Measurements from ENCODE around the gene MED13L. TPM values are rescaled to one million over a fixed set of nuclear protein-coding genes. Genes with fewer than 3 reads are reported as not detected.
"Not testable (repeated sequence)": the region's sequence is repeated elsewhere in the genome, so short reads cannot be mapped to it uniquely, and the experiment has no call there.

MED13L gene
- total and polyA plus RNA-seq, 2 donors (not counting 1 experiment from before 2014, with no cell fraction given), result 20.3 to 207 TPM

- POLR2A ChIA-PET, result no interaction called here
- Histone ChIP-seq H2AFZ (ENCODE audit: insufficient read depth, low read depth, low read length, poor library complexity, severe bottlenecking) (no peak overlapping the region), H3K4me1 (ENCODE audit: control insufficient read depth in 2 of 2, insufficient read depth in 2 of 2, low read length in 2 of 2) (no peaks in the 10 kb centered on the region), H3K36me3 (replicated peaks in 1 of 2; ENCODE audit: control extremely low read depth in 1 of 2, control insufficient read depth in 1 of 2, extremely low read depth in 1 of 2, insufficient read depth in 2 of 2, low read length in 1 of 2) (peaks cover 1 to 2% of the 10 kb centered on the region in 2 experiments), H3K9me3 (ENCODE audit: control extremely low read depth in 1 of 3, control insufficient read depth in 2 of 3, insufficient read depth in 1 of 3, low read length in 2 of 3) (peaks cover 0 to 6% (median 0%) of the 10 kb centered on the region in 3 donors), H3K9ac (ENCODE audit: low read length) (no peak overlapping the region), H3K27ac (ENCODE audit: low read length in 2 of 2) (no peak overlapping the region), H3K4me2 (replicated peaks; ENCODE audit: low read depth, low read length, poor library complexity, severe bottlenecking) (no peak overlapping the region), H3K27me3 (replicated peaks in 1 of 4; ENCODE audit: control extremely low read depth in 1 of 4, control insufficient read depth in 3 of 4, insufficient read depth in 4 of 4, low read length in 3 of 4) (no peaks in the 10 kb centered on the region), H3K4me3 (ENCODE audit: control extremely low read depth in 1 of 5, extremely low read depth in 1 of 5, insufficient read depth in 1 of 5, low read depth in 2 of 5, low read length in 4 of 5) (no peak overlapping the region), H4K20me1 (ENCODE audit: control insufficient read depth, insufficient read depth, low read length, poor library complexity, severe bottlenecking) (peaks cover 49% of the 10 kb centered on the region), H3K79me2 (ENCODE audit: control insufficient read depth, insufficient read depth, low read length) (peaks cover 80% of the 10 kb centered on the region)
- Mint-ChIP-seq H3K9me3 (ENCODE audit: insufficient read depth) (peaks cover 3% of the 10 kb centered on the region), H3K27ac (no peak overlapping the region), H3K4me3 (no peak overlapping the region), H3K27me3 (no peaks in the 10 kb centered on the region), H3K4me1 (peaks cover 15% of the 10 kb centered on the region)
- ATAC-seq (ENCODE audit: low read depth) (no peak), DNase-seq (no peak)
- TF ChIP-seq EZH2 (IDR thresholded peaks at IDR 0.05; ENCODE audit: borderline replicate concordance, insufficient read depth, low read depth, low read length, poor library complexity, severe bottlenecking) (no peak), CTCF (IDR thresholded peaks at IDR 0.05) (no peak)
- CTCF ChIA-PET, result no interaction called here
- 93% methylated on average over 3 of the region's 3 CpGs for WGBS (ENCODE audit: insufficient coverage)
- intact Hi-C loops (cut with micrococcal nuclease), result no loop called here
Observed at GRCh38 chr12:116033765-116034164, 243.7 kb downstream of the MED13L start.

- H3K9me3 Mint-ChIP-seq (ENCODE audit: insufficient read depth); H3K4me2 ChIP-seq (replicated peaks; ENCODE audit: low read depth, low read length, poor library complexity, severe bottlenecking); CTCF ChIA-PET; H3K4me1 ChIP-seq (ENCODE audit: control insufficient read depth in 2 of 2, insufficient read depth in 2 of 2, low read length in 2 of 2); H3K4me3 Mint-ChIP-seq; H2AFZ ChIP-seq (ENCODE audit: insufficient read depth, low read depth, low read length, poor library complexity, severe bottlenecking); H3K9ac ChIP-seq (ENCODE audit: low read length); H3K4me3 ChIP-seq (ENCODE audit: control extremely low read depth in 1 of 5, extremely low read depth in 1 of 5, insufficient read depth in 1 of 5, low read depth in 2 of 5, low read length in 4 of 5); ATAC-seq (ENCODE audit: low read depth); DNase-seq; H3K36me3 ChIP-seq (replicated peaks in 1 of 2; ENCODE audit: control extremely low read depth in 1 of 2, control insufficient read depth in 1 of 2, extremely low read depth in 1 of 2, insufficient read depth in 2 of 2, low read length in 1 of 2); H3K27me3 Mint-ChIP-seq; H3K27me3 ChIP-seq (replicated peaks in 1 of 4; ENCODE audit: control extremely low read depth in 1 of 4, control insufficient read depth in 3 of 4, insufficient read depth in 4 of 4, low read length in 3 of 4); H3K27ac Mint-ChIP-seq; H3K9me3 ChIP-seq (ENCODE audit: control extremely low read depth in 1 of 3, control insufficient read depth in 2 of 3, insufficient read depth in 1 of 3, low read length in 2 of 3); intact Hi-C loops (cut with micrococcal nuclease); H3K27ac ChIP-seq (ENCODE audit: low read length in 2 of 2); POLR2A ChIA-PET: not testable (repeated sequence)
- WGBS (ENCODE audit: insufficient coverage), result no CpG with 5 or more reads among the region's 4 CpGs
- H3K79me2 ChIP-seq (ENCODE audit: control insufficient read depth, insufficient read depth, low read length), result peaks cover 75% of the 10 kb centered on the region
- H3K4me1 Mint-ChIP-seq, result peaks cover 30% of the 10 kb centered on the region
- H4K20me1 ChIP-seq (ENCODE audit: control insufficient read depth, insufficient read depth, low read length, poor library complexity, severe bottlenecking), result peaks cover 53% of the 10 kb centered on the region
Observed at GRCh38 chr12:116031624-116032023, 245.9 kb downstream of the MED13L start.

All from B cell (primary cell).